ENCODE measurements around the gene CASK. TPM values are rescaled to one million over a fixed set of nuclear protein-coding genes. Genes with fewer than 3 reads are reported as not detected.
A peak's percentile ranks its signal among the peaks of the same experiment; 100 is the strongest.
"Not testable (repeated sequence)": the region's sequence is repeated elsewhere in the genome, so short reads cannot be mapped to it uniquely, and the experiment has no call there.

The CASK gene
- total RNA-seq, 1 experiment from 2014 or later: 54.6 TPM

DNA sequence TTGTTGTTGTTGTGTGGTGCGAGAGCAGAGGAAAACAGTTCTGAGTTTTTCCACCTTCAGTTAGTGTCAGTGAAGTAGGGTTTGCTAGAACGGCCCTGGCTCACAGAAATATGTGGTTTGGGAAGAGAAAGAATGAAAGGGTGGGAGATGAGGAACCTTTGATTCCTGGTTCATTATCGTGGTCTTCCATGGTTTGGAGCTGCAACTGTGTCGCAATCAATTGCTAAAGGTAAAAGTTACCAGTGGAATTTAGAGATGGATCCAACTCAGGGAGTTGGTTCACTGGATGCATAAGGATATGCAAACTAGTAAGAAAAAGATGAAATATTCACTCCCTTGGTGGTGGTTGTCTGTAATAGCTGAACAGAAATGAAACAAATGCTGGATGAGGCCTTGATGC, 270.2 kb downstream of the CASK start (continued):
- TF ChIP-seq ZNF396 (CRISPR knock-in tag; IDR thresholded peaks at IDR 0.05; ENCODE audit: borderline replicate concordance): no peak
- no peak for TF ChIP-seq IRF2 (CRISPR knock-in tag; IDR thresholded peaks at IDR 0.05; ENCODE audit: borderline replicate concordance, low read depth)
- TF ChIP-seq ZNF121 (CRISPR knock-in tag; IDR thresholded peaks at IDR 0.05): no peak
- no peak for TF ChIP-seq ETV6 (CRISPR knock-in tag; IDR thresholded peaks at IDR 0.05)
- no peak for TF ChIP-seq KAT7 (CRISPR knock-in tag; IDR thresholded peaks at IDR 0.05; ENCODE audit: borderline replicate concordance)
- no peak for TF ChIP-seq FOXK1 (CRISPR knock-in tag; IDR thresholded peaks at IDR 0.05)
- TF ChIP-seq ZNF671 (CRISPR knock-in tag; IDR thresholded peaks at IDR 0.05): no peak
- TF ChIP-seq ATF1 (CRISPR knock-in tag; IDR thresholded peaks at IDR 0.05): no peak
- TF ChIP-seq NR2C2 (CRISPR knock-in tag; IDR thresholded peaks at IDR 0.05): no peak
- no peak for TF ChIP-seq TEAD1 (CRISPR knock-in tag; IDR thresholded peaks at IDR 0.05)
- TF ChIP-seq, protein P1, sequence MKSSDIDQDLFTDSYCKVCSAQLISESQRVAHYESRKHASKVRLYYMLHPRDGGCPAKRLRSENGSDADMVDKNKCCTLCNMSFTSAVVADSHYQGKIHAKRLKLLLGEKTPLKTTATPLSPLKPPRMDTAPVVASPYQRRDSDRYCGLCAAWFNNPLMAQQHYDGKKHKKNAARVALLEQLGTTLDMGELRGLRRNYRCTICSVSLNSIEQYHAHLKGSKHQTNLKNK (CRISPR knock-in tag; IDR thresholded peaks at IDR 0.05): no peak

DNA sequence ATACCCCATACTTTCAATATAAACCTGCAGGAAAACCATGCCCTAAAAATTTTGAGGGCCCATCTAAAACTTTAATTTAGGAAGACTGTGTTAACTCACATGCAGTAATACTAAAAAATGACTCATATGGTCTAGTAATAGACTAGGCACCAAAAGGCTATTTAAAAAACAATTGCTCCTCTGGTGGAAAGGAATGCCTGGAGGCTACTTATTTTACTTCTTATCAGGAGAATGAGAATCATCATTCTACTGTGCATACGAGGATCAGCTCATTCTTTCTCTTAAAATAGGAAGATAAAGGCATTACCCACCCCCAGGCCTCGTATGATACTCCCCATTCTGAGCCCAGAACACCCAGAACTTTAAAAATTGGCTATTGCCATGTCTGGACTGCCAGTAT, 277.2 kb downstream of the CASK start:
- H3K27me3 Mint-ChIP-seq (ENCODE audit: low read depth); ATAC-seq; POLR2A ChIA-PET; H3K4me3 Mint-ChIP-seq; CTCF ChIA-PET; DNase-seq (ENCODE audit: low spot score): not testable (repeated sequence)
- Mint-ChIP-seq H3K4me1 (peaks cover 56% of the 10 kb centered on the region), H3K36me3 (peaks cover 55% of the 10 kb centered on the region), H3K27ac (peak overlapping the region; percentile 72; the same call in 1 of the 2 replicates), H3K9me3 (peaks cover 19% of the 10 kb centered on the region)

DNA sequence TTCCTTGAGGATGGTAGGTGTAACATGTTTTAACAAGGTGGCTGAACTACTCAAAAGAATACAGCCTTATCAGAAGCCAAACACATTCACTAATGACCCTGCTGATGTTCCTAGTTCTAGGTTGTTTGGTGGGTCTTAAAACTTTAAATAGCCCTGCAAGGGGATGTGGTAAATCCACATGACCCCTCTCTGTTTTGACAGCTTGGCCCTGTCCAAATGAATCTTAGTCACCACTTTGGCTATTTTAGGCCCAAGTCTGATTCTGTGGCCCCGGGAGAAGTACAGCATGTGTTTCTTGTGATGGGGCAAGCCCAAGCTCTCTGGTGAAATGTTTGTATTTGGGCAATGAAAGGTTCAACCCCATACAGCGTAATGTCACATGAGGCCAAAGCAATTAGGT, 289.1 kb downstream of the CASK start:
- Mint-ChIP-seq H3K4me1 (peaks cover 13% of the 10 kb centered on the region; the same call in 1 of the 2 replicates), H3K9me3 (peaks cover 10% of the 10 kb centered on the region), H3K27me3 (ENCODE audit: low read depth) (no peaks in the 10 kb centered on the region), H3K36me3 (peaks cover 11% of the 10 kb centered on the region), H3K4me3 (no peak overlapping the region), H3K27ac (peak overlapping the region; percentile 83)
- CTCF ChIA-PET: no interaction called here
- no peak for TF ChIP-seq ESRRA (CRISPR knock-in tag; IDR thresholded peaks at IDR 0.05; ENCODE audit: borderline replicate concordance)
- TF ChIP-seq, protein P2, sequence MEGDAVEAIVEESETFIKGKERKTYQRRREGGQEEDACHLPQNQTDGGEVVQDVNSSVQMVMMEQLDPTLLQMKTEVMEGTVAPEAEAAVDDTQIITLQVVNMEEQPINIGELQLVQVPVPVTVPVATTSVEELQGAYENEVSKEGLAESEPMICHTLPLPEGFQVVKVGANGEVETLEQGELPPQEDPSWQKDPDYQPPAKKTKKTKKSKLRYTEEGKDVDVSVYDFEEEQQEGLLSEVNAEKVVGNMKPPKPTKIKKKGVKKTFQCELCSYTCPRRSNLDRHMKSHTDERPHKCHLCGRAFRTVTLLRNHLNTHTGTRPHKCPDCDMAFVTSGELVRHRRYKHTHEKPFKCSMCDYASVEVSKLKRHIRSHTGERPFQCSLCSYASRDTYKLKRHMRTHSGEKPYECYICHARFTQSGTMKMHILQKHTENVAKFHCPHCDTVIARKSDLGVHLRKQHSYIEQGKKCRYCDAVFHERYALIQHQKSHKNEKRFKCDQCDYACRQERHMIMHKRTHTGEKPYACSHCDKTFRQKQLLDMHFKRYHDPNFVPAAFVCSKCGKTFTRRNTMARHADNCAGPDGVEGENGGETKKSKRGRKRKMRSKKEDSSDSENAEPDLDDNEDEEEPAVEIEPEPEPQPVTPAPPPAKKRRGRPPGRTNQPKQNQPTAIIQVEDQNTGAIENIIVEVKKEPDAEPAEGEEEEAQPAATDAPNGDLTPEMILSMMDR (IDR thresholded peaks at IDR 0.05): no peak
- no peak for TF ChIP-seq ATF1 (CRISPR knock-in tag; IDR thresholded peaks at IDR 0.05)
- TF ChIP-seq CREB1 (CRISPR knock-in tag; IDR thresholded peaks at IDR 0.05): no peak
- TF ChIP-seq, protein P3, sequence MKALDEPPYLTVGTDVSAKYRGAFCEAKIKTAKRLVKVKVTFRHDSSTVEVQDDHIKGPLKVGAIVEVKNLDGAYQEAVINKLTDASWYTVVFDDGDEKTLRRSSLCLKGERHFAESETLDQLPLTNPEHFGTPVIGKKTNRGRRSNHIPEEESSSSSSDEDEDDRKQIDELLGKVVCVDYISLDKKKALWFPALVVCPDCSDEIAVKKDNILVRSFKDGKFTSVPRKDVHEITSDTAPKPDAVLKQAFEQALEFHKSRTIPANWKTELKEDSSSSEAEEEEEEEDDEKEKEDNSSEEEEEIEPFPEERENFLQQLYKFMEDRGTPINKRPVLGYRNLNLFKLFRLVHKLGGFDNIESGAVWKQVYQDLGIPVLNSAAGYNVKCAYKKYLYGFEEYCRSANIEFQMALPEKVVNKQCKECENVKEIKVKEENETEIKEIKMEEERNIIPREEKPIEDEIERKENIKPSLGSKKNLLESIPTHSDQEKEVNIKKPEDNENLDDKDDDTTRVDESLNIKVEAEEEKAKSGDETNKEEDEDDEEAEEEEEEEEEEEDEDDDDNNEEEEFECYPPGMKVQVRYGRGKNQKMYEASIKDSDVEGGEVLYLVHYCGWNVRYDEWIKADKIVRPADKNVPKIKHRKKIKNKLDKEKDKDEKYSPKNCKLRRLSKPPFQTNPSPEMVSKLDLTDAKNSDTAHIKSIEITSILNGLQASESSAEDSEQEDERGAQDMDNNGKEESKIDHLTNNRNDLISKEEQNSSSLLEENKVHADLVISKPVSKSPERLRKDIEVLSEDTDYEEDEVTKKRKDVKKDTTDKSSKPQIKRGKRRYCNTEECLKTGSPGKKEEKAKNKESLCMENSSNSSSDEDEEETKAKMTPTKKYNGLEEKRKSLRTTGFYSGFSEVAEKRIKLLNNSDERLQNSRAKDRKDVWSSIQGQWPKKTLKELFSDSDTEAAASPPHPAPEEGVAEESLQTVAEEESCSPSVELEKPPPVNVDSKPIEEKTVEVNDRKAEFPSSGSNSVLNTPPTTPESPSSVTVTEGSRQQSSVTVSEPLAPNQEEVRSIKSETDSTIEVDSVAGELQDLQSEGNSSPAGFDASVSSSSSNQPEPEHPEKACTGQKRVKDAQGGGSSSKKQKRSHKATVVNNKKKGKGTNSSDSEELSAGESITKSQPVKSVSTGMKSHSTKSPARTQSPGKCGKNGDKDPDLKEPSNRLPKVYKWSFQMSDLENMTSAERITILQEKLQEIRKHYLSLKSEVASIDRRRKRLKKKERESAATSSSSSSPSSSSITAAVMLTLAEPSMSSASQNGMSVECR (CRISPR knock-in tag; IDR thresholded peaks at IDR 0.05; ENCODE audit: borderline replicate concordance): no peak
- TF ChIP-seq SOX15 (CRISPR knock-in tag; IDR thresholded peaks at IDR 0.05): no peak
- TF ChIP-seq TP53 (CRISPR knock-in tag; IDR thresholded peaks at IDR 0.05): no peak
- no peak for TF ChIP-seq SMAD4 (CRISPR knock-in tag; IDR thresholded peaks at IDR 0.05)
- TF ChIP-seq, protein P4, sequence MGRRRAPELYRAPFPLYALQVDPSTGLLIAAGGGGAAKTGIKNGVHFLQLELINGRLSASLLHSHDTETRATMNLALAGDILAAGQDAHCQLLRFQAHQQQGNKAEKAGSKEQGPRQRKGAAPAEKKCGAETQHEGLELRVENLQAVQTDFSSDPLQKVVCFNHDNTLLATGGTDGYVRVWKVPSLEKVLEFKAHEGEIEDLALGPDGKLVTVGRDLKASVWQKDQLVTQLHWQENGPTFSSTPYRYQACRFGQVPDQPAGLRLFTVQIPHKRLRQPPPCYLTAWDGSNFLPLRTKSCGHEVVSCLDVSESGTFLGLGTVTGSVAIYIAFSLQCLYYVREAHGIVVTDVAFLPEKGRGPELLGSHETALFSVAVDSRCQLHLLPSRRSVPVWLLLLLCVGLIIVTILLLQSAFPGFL (CRISPR knock-in tag; IDR thresholded peaks at IDR 0.05; ENCODE audit: borderline replicate concordance): no peak
- TF ChIP-seq NR1H2 (CRISPR knock-in tag; IDR thresholded peaks at IDR 0.05): no peak
- no peak for TF ChIP-seq PRRX2 (CRISPR knock-in tag; IDR thresholded peaks at IDR 0.05)
- TF ChIP-seq RELA (CRISPR knock-in tag; IDR thresholded peaks at IDR 0.05; ENCODE audit: borderline replicate concordance): no peak
- TF ChIP-seq JAZF1 (CRISPR knock-in tag; IDR thresholded peaks at IDR 0.05): no peak
- TF ChIP-seq ZNF423 (CRISPR knock-in tag; IDR thresholded peaks at IDR 0.05): no peak
- TF ChIP-seq ETV6 (CRISPR knock-in tag; IDR thresholded peaks at IDR 0.05): no peak
- POLR2A ChIA-PET: no interaction called here
- DNase-seq (ENCODE audit: low spot score): no peak
- ATAC-seq: no peak

Data from WTC11 (cell line).